H1 (cell line): ENCODE measurements around the gene SPRING1. TPM values are rescaled to one million over a fixed set of nuclear protein-coding genes. Genes with fewer than 3 reads are reported as not detected.

Experiments
- CTCF ChIA-PET: fragments of 300-600 bp; sonication (Branson Sonifier 250); formaldehyde crosslinking; loops from one replicate; lab custom pipeline; 2021; ENCODE audit not compliant: partially characterized antibody; lab: Charles Lee
- POLR2A ChIA-PET: fragments of 300-600 bp; sonication (Branson Sonifier 250); formaldehyde crosslinking; loops from one replicate; lab custom pipeline; 2021; ENCODE audit warnings: inconsistent platforms; ENCODE audit not compliant: partially characterized antibody; lab: Charles Lee
- DNase-seq, 2 experiments: peaks; one replicate each; pipeline versions ENCODE4 v3.0.0 to v3.0.0-alpha.2; 2010 to 2022; ENCODE audit warnings: low spot score in 2 of 2, low read depth in 1 of 2, mixed read lengths in 1 of 2
- FAIRE-seq: peaks from 2 replicates; lab custom pipeline; 2011; peaks lifted over from hg19 to GRCh38; lab: Jason Lieb, UNC
- H2AFZ ChIP-seq: 2 replicates; pipeline ENCODE4 v1.8.1; 2012; ENCODE audit warnings: low read length, inconsistent platforms
- H2AK5ac ChIP-seq: 2 replicates; pipeline ENCODE4 v1.6.1; 2013; ENCODE audit warnings: low read depth, low read length
- H2BK120ac ChIP-seq: replicated peaks from 2 replicates; pipeline ENCODE3; 2013; ENCODE audit warnings: low read depth, low read length, inconsistent platforms
- H2BK12ac ChIP-seq: 2 replicates; pipeline ENCODE4 v1.6.1; 2013; ENCODE audit warnings: low read depth, low read length
- H2BK15ac ChIP-seq: 2 replicates; pipeline ENCODE4 v1.6.1; 2013; ENCODE audit warnings: low read length
- H2BK20ac ChIP-seq: 2 replicates; pipeline ENCODE4 v1.6.1; 2013; ENCODE audit warnings: low read length
- H2BK5ac ChIP-seq: 2 replicates; pipeline ENCODE4 v1.6.1; 2013; ENCODE audit warnings: low read depth, low read length
- H3K14ac ChIP-seq: 2 replicates; pipeline ENCODE4 v1.6.1; 2013; ENCODE audit warnings: inconsistent platforms; ENCODE audit not compliant: insufficient read length
- H3K18ac ChIP-seq: 2 replicates; pipeline ENCODE4 v1.6.1; 2013; ENCODE audit warnings: low read length; ENCODE audit errors: extremely low read depth
- H3K23ac ChIP-seq: 2 replicates; pipeline ENCODE4 v1.6.1; 2013; ENCODE audit warnings: inconsistent platforms; ENCODE audit not compliant: insufficient read length
- H3K23me2 ChIP-seq: 2 replicates; pipeline ENCODE4 v1.6.1; 2013; ENCODE audit warnings: low read depth, low read length
- H3K27ac ChIP-seq: 2 replicates; pipeline ENCODE4 v1.6.1; 2011; ENCODE audit warnings: low read depth, low read length, inconsistent platforms
- H3K27me3 ChIP-seq, 4 experiments: replicated peaks in 1 of 4; 1 replicate in 1 of 4; 2 replicates in 3 of 4; pipeline versions ENCODE4 v1.6.1 to v1.8.1; 2011 to 2013; ENCODE audit warnings: low read length in 3 of 4, mild to moderate bottlenecking in 3 of 4, inconsistent platforms in 2 of 4, mixed read lengths in 2 of 4, moderate library complexity in 1 of 4; ENCODE audit not compliant: control insufficient read depth in 3 of 4, insufficient read depth in 3 of 4; ENCODE audit errors: extremely low read depth in 1 of 4
- H3K36me3 ChIP-seq, 4 experiments: 2 replicates each; pipeline versions ENCODE4 v1.6.1 to v1.8.1; 2011 to 2013; ENCODE audit warnings: mild to moderate bottlenecking in 4 of 4, low read length in 3 of 4, moderate library complexity in 2 of 4, control low read depth in 1 of 4, inconsistent platforms in 1 of 4; ENCODE audit not compliant: insufficient read depth in 4 of 4, control insufficient read depth in 2 of 4
- H3K4ac ChIP-seq: replicated peaks from 2 replicates; pipeline ENCODE3; 2013; ENCODE audit warnings: low read length, low read depth, mixed read lengths, inconsistent platforms; ENCODE audit not compliant: insufficient read length
- H3K4me1 ChIP-seq, 4 experiments: replicated peaks in 1 of 4; 1 replicate in 1 of 4; 2 replicates in 3 of 4; pipeline versions ENCODE4 v1.6.1 to v1.8.1; 2011 to 2013; ENCODE audit warnings: low read length in 3 of 4, inconsistent platforms in 2 of 4, mixed read lengths in 1 of 4; ENCODE audit not compliant: insufficient read depth in 4 of 4, control insufficient read depth in 3 of 4
- H3K4me2 ChIP-seq, 2 experiments: 2 replicates each; pipeline versions ENCODE4 v1.6.1 to v1.8.1; 2011 to 2013; ENCODE audit warnings: low read depth in 2 of 2, low read length in 2 of 2, control low read depth in 1 of 2, inconsistent platforms in 1 of 2, mild to moderate bottlenecking in 1 of 2; ENCODE audit not compliant: insufficient read depth in 1 of 2
- H3K4me3 ChIP-seq, 4 experiments: fragments of 200-600, 300-600 bp in 1 of 4; sonication (generic), shearing (Covaris generic), sonication (Bioruptor Twin) in 1 of 4; 2 replicates each; pipeline versions ENCODE4 v1.5.1 to v1.8.1; 2011 to 2016; ENCODE audit warnings: low read length in 4 of 4, low read depth in 3 of 4, control low read depth in 2 of 4, inconsistent platforms in 2 of 4, mild to moderate bottlenecking in 2 of 4, mixed read lengths in 1 of 4, moderate library complexity in 1 of 4; ENCODE audit not compliant: insufficient read depth in 2 of 4; ENCODE audit errors: extremely low read depth in 1 of 4
- H3K56ac ChIP-seq: replicated peaks from 2 replicates; pipeline ENCODE3; 2013; ENCODE audit warnings: low read depth, mild to moderate bottlenecking, mixed read lengths, low read length, inconsistent platforms; ENCODE audit not compliant: insufficient read length
- H3K79me1 ChIP-seq: 2 replicates; pipeline ENCODE4 v1.6.1; 2013; ENCODE audit warnings: low read depth, low read length, control low read depth
- H3K79me2 ChIP-seq, 2 experiments: 2 replicates each; pipeline versions ENCODE4 v1.6.1 to v1.8.1; 2012 to 2013; ENCODE audit warnings: low read length in 2 of 2, mild to moderate bottlenecking in 2 of 2, inconsistent platforms in 1 of 2; ENCODE audit not compliant: insufficient read depth in 2 of 2, control insufficient read depth in 1 of 2
- H3K9ac ChIP-seq, 4 experiments: replicated peaks in 1 of 4; 1 replicate in 1 of 4; 2 replicates in 3 of 4; pipeline versions ENCODE4 v1.6.1 to v1.8.1; 2011 to 2013; ENCODE audit warnings: low read depth in 3 of 4, low read length in 3 of 4, control low read depth in 2 of 4, mild to moderate bottlenecking in 2 of 4, moderate library complexity in 2 of 4, inconsistent platforms in 1 of 4; ENCODE audit errors: extremely low read depth in 1 of 4
- H3K9me3 ChIP-seq, 2 experiments: 2 replicates each; pipeline versions ENCODE4 v1.6.1 to v1.8.1; 2012 to 2013; ENCODE audit warnings: mild to moderate bottlenecking in 2 of 2, moderate library complexity in 2 of 2, control low read depth in 1 of 2, inconsistent platforms in 1 of 2, low read depth in 1 of 2, low read length in 1 of 2, mixed read lengths in 1 of 2; ENCODE audit not compliant: insufficient read depth in 2 of 2
- H4K20me1 ChIP-seq, 2 experiments: replicated peaks in 1 of 2; 2 replicates each; pipeline versions ENCODE3 to v1.8.1; 2011 to 2013; ENCODE audit warnings: inconsistent platforms in 2 of 2, low read length in 2 of 2, mild to moderate bottlenecking in 1 of 2; ENCODE audit not compliant: insufficient read depth in 2 of 2, control insufficient read depth in 1 of 2
- H4K5ac ChIP-seq: 2 replicates; pipeline ENCODE4 v1.6.1; 2013; ENCODE audit warnings: low read length, low read depth, mixed read lengths, inconsistent platforms; ENCODE audit not compliant: insufficient read length
- H4K8ac ChIP-seq: 2 replicates; pipeline ENCODE4 v1.8.0; 2013; ENCODE audit warnings: mild to moderate bottlenecking, moderate library complexity, low read length, inconsistent platforms; ENCODE audit not compliant: insufficient read depth; ENCODE audit errors: extremely low read depth
- H4K91ac ChIP-seq: replicated peaks from 2 replicates; pipeline ENCODE3; 2013; ENCODE audit warnings: low read length, mixed read lengths, inconsistent platforms; ENCODE audit not compliant: insufficient read length
- ASH2L ChIP-seq: fragments of 200-600, 300-600 bp; sonication (generic); IDR thresholded peaks from one replicate; pipeline ENCODE4 v1.7.1; 2017; ENCODE audit warnings: low read length
- CBX8 ChIP-seq: fragments of 300-800, 300-1000 bp; sonication (generic); IDR thresholded peaks from 2 replicates; pipeline ENCODE4 v1.7.1; 2016; ENCODE audit warnings: low read depth, low read length, borderline replicate concordance
- CTCF ChIP-seq, 3 experiments: IDR thresholded peaks; 1 replicate in 2 of 3; 2 replicates in 1 of 3; pipeline versions ENCODE4 v1.5.1 to v1.6.1; 2011; ENCODE audit warnings: low read length in 3 of 3, mild to moderate bottlenecking in 3 of 3, inconsistent platforms in 2 of 3, low read depth in 1 of 3, moderate library complexity in 1 of 3; ENCODE audit not compliant: insufficient read depth in 1 of 3; ENCODE audit errors: control extremely low read depth in 1 of 3
- GTF2F1 ChIP-seq: IDR thresholded peaks from 2 replicates; pipeline ENCODE4 v1.6.1; 2012; ENCODE audit warnings: low read depth, low read length, improper control_type of control experiment, borderline replicate concordance
- KDM1A ChIP-seq: fragments of 200-600, 300-600 bp; sonication (generic); IDR thresholded peaks from 2 replicates; pipeline ENCODE4 v1.7.1; 2016; ENCODE audit warnings: mild to moderate bottlenecking, low read length, borderline replicate concordance
- RXRA ChIP-seq: IDR thresholded peaks from 2 replicates; pipeline ENCODE4 v1.6.1; 2011; ENCODE audit warnings: low read depth, mild to moderate bottlenecking, low read length, moderate library complexity; ENCODE audit not compliant: insufficient read depth
- SIX5 ChIP-seq: IDR thresholded peaks from 2 replicates; pipeline ENCODE4 v1.6.1; 2011; ENCODE audit warnings: mild to moderate bottlenecking, low read depth, low read length
- TCF12 ChIP-seq: IDR thresholded peaks from 2 replicates; pipeline ENCODE4 v1.6.1; 2011; ENCODE audit warnings: low read depth, mild to moderate bottlenecking, low read length
- ZNF274 ChIP-seq: IDR thresholded peaks from 2 replicates; pipeline ENCODE4 v1.7.0; 2012; ENCODE audit warnings: low read length, borderline replicate concordance; ENCODE audit errors: extremely low read depth
- WGBS, 2 experiments: shearing (Covaris generic) in 1 of 2; methylation state at CpG; one replicate each; pipeline versions ENCODE4 v1.1.6 to v1.1.7; 2013 to 2015; ENCODE audit warnings: low lambda C conversion rate in 2 of 2, mixed read lengths in 2 of 2, inconsistent platforms in 1 of 2, low coverage in 1 of 2, missing lambda C conversion rate in 1 of 2; ENCODE audit not compliant: insufficient replicate concordance in 2 of 2, insufficient coverage in 1 of 2, insufficient read length in 1 of 2; ENCODE audit errors: extremely low coverage in 1 of 2, missing lambda C conversion rate in 1 of 2; 5-methylcytosine and 5-hydroxymethylcytosine counted together
- polyA plus RNA-seq, 7 experiments: library from polyadenylated mRNA; depleted of rRNA in 3 of 7; stranded (reverse) in 5 of 7; unstranded in 2 of 7; fragments of >200 nt in 5 of 7; fragments of 200-250 nt in 2 of 7; gene quantifications; 1 replicate in 5 of 7; 2 replicates in 1 of 7; 4 replicates in 1 of 7; pipeline versions ENCODE4 v1.2.1 to v1.2.3, GENCODE V29; 2011 to 2013; ENCODE audit warnings: missing spikeins in 2 of 7, mixed read lengths in 2 of 7
- total RNA-seq: library from RNA; stranded (reverse); fragmentation: NEBNext Ultra II Directional; extraction: Animal tissue kit (Norgen Biotek cat#: 25700); gene quantifications from 2 replicates; pipeline ENCODE4 v1.2.1, GENCODE V29; 2021
- TF ChIP-seq, protein P1 (sequence below): IDR thresholded peaks from 2 replicates; pipeline ENCODE4 v1.6.1; 2012; ENCODE audit warnings: inconsistent platforms
- TF ChIP-seq, protein P2 (sequence below): IDR thresholded peaks from 2 replicates; pipeline ENCODE4 v1.6.1; 2011; ENCODE audit warnings: low read depth, mild to moderate bottlenecking, low read length; ENCODE audit not compliant: insufficient read depth

The SPRING1 gene
- total and polyA plus RNA-seq, 2 of the 8 experiments (the other 6 are each of a cell fraction or from before 2014, with no cell fraction given), result 14.3 to 46.5 TPM

GRCh38 chr12:116707751-116708150 is 30.1 kb downstream of the SPRING1 start:
- Histone ChIP-seq H3K4me3 (no peak overlapping the region), H3K18ac (no peak overlapping the region), H3K27me3 (no peaks in the 10 kb centered on the region; a peak in 1 of 7 replicates), H3K23ac (no peak overlapping the region), H2AFZ (no peak overlapping the region), H2BK5ac (no peak overlapping the region), H3K4me2 (no peak overlapping the region), H3K4me1 (peaks cover 0 to 4% (median 2%) of the 10 kb centered on the region in 4 experiments; a peak in 1 of 7 replicates), H3K79me2 (no peaks in the 10 kb centered on the region), H3K27ac (no peak overlapping the region), H3K14ac (no peak overlapping the region), H2AK5ac (no peak overlapping the region), H4K20me1 (peaks cover 0 to 2% of the 10 kb centered on the region in 2 experiments), H4K8ac (no peak overlapping the region), H3K4ac (no peak overlapping the region), H3K23me2 (no peaks in the 10 kb centered on the region), H3K56ac (no peak overlapping the region), H2BK12ac (no peak overlapping the region), H2BK120ac (no peak overlapping the region), H2BK20ac (no peak overlapping the region), H4K91ac (no peak overlapping the region), H3K9ac (no peak overlapping the region), H3K9me3 (no peaks in the 10 kb centered on the region), H2BK15ac (no peak overlapping the region), H3K79me1 (no peaks in the 10 kb centered on the region), H3K36me3 (no peaks in the 10 kb centered on the region), H4K5ac (no peak overlapping the region)
- CTCF ChIA-PET, result interaction anchor here (1.1 to 1.8 kb wide), 2 partner anchors 10 to 785 kb away, joined by 4 read pairs; no protein-coding TSS in a partner anchor
- FAIRE-seq, result no peak
- 93% methylated on average over 9 of the region's 9 CpGs; no CpG with 5 or more reads in 1 of the 2 experiments for WGBS, 2 experiments
- DNase-seq, result no peak
- POLR2A ChIA-PET, result no interaction called here
- TF ChIP-seq KDM1A, result no peak
- TF ChIP-seq, protein P1, sequence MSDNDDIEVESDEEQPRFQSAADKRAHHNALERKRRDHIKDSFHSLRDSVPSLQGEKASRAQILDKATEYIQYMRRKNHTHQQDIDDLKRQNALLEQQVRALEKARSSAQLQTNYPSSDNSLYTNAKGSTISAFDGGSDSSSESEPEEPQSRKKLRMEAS, result no peak
- TF ChIP-seq, protein P2, sequence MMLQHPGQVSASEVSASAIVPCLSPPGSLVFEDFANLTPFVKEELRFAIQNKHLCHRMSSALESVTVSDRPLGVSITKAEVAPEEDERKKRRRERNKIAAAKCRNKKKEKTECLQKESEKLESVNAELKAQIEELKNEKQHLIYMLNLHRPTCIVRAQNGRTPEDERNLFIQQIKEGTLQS, result no peak
- no peak for TF ChIP-seq TCF12
- TF ChIP-seq RXRA, result no peak
- TF ChIP-seq CTCF (IDR thresholded peaks at IDR 0.05; ENCODE audit: control extremely low read depth in 1 of 3, insufficient read depth in 1 of 3, low read depth in 1 of 3, low read length in 3 of 3), result no peak
- TF ChIP-seq CBX8, result no peak
- TF ChIP-seq ZNF274, result no peak
- TF ChIP-seq SIX5, result no peak
- no peak for TF ChIP-seq GTF2F1
- TF ChIP-seq ASH2L, result no peak
